ENCODE data around the gene EPS8L1. TPM values are rescaled to one million over a fixed set of nuclear protein-coding genes. Genes with fewer than 3 reads are reported as not detected.

The EPS8L1 gene
- total RNA-seq, 1 donor: 0.63 TPM

GRCh38 chr19:55080968-55081769, 5.5 kb downstream of the EPS8L1 start:
- peak; percentile 36 for DNase-seq (ENCODE audit: low read depth)
- H3K4me3 ChIP-seq (ENCODE audit: low read depth, low read length): peak overlapping the region; percentile 50

GRCh38 chr19:55081770-55082019, 6.0 kb downstream of the EPS8L1 start:
- TF ChIP-seq CTCF (IDR thresholded peaks at IDR 0.05; ENCODE audit: insufficient read depth, low read length): no peak
- no peak for DNase-seq (ENCODE audit: low read depth)
- no peak overlapping the region for H3K4me3 ChIP-seq (ENCODE audit: low read depth, low read length)

More at GRCh38 chr19:55080968-55081769, 5.5 kb downstream of the EPS8L1 start:
- TF ChIP-seq CTCF (IDR thresholded peaks at IDR 0.05; ENCODE audit: insufficient read depth, low read length): no peak

- TF ChIP-seq CTCF (IDR thresholded peaks at IDR 0.05; ENCODE audit: insufficient read depth, low read length): no peak
- DNase-seq (ENCODE audit: low read depth): peak; percentile 35
- no peak overlapping the region for H3K4me3 ChIP-seq (ENCODE audit: low read depth, low read length)
Observed at GRCh38 chr19:55082020-55082851, 6.6 kb downstream of the EPS8L1 start.

GRCh38 chr19:55083004-55083850, 7.6 kb downstream of the EPS8L1 start:
- TF ChIP-seq CTCF (IDR thresholded peaks at IDR 0.05; ENCODE audit: insufficient read depth, low read length): no peak
- H3K4me3 ChIP-seq (ENCODE audit: low read depth, low read length): no peak overlapping the region
- DNase-seq (ENCODE audit: low read depth): no peak

GRCh38 chr19:55084416-55084815, 8.7 kb downstream of the EPS8L1 start:
- H3K4me3 ChIP-seq (ENCODE audit: low read depth, low read length): no peak overlapping the region
- no peak for TF ChIP-seq CTCF (IDR thresholded peaks at IDR 0.05; ENCODE audit: insufficient read depth, low read length)
- no peak for DNase-seq (ENCODE audit: low read depth)

- peak overlapping the region; percentile 63 for H3K4me3 ChIP-seq (ENCODE audit: low read depth, low read length)
- no peak for TF ChIP-seq CTCF (IDR thresholded peaks at IDR 0.05; ENCODE audit: insufficient read depth, low read length)
- DNase-seq (ENCODE audit: low read depth): no peak
Observed at GRCh38 chr19:55085923-55086715, 10.4 kb downstream of the EPS8L1 start.

Data from fibroblast of the aortic adventitia (primary cell).